Bronchial smooth muscle cell (primary cell): ENCODE results near the gene ZNF653. TPM values are rescaled to one million over a fixed set of nuclear protein-coding genes. Genes with fewer than 3 reads are reported as not detected.

Experiments
- total RNA-seq: library from RNA; depleted of rRNA; stranded (reverse); fragments of >200 nt; gene quantifications from 2 replicates; pipeline ENCODE4 v1.2.1, GENCODE V29; 2014

ZNF653 gene, protein sequence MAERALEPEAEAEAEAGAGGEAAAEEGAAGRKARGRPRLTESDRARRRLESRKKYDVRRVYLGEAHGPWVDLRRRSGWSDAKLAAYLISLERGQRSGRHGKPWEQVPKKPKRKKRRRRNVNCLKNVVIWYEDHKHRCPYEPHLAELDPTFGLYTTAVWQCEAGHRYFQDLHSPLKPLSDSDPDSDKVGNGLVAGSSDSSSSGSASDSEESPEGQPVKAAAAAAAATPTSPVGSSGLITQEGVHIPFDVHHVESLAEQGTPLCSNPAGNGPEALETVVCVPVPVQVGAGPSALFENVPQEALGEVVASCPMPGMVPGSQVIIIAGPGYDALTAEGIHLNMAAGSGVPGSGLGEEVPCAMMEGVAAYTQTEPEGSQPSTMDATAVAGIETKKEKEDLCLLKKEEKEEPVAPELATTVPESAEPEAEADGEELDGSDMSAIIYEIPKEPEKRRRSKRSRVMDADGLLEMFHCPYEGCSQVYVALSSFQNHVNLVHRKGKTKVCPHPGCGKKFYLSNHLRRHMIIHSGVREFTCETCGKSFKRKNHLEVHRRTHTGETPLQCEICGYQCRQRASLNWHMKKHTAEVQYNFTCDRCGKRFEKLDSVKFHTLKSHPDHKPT
- total RNA-seq, result 4.6 and 4.9 TPM in 2 replicates

DNA sequence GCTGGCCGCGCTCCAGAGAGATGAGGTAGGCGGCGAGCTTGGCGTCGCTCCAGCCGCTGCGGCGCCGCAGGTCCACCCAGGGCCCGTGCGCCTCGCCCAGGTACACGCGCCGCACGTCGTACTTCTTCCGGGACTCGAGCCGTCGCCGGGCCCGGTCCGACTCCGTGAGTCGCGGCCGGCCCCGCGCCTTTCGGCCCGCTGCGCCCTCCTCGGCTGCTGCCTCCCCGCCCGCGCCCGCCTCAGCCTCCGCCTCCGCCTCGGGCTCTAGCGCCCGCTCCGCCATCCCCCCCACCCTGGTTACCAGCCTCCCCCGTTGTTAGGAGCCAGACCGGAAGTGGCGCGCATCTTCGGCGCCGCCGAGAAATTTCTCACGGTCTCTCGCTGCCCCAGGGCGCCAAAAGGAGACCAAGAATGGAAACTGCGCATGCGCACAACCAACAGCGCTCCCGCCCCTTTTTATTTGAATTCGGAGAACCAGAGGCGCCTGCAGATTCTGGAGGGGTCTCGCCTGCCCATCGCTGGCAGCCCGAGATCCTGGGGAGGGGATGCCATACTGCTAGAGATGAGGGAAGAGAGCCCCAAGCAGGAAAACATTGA, at the start of gene ZNF653:
Gene ZNF653, minus strand, starts transcription at position 336 of the 597 bp plus-strand sequence. Its CDS starts 53 bp downstream, at position 283.

DNA sequence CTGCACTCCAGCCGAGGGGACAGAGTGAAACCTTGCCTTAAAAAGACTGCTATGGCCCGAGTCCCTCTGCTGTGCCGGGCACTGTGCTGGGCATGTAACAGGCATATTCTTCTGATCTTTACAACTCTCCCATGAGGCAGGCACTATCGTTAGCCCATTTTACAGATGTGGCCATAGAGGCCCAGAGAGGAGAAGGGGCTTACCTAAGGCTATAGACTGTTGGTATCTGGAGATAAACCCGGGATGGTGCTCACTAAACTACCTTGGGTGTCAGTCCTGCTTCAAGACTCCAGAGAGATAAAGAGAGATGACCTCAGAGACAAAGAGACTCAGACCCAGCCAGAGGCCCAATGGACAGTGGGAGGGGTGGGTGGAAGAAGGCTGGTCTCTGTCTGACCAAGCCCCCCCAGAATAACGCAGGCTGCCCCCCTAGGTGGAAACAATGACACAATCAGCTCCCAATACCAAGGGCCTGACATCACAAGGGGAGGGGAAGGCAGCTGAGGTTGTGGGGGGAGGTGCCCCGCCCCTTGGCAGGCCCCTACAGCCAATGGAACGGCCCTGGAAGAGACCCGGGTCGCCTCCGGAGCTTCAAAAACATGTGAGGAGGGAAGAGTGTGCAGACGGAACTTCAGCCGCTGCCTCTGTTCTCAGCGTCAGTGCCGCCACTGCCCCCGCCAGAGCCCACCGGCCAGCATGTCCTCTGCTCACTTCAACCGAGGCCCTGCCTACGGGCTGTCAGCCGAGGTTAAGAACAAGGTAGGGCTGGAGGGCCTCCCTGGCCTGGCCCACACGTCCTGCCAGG, 32.8 kb upstream of the ZNF653 start, which contains the start of gene CNN1:
Gene CNN1, plus strand, starts transcription at position 620 of the 805 bp plus-strand sequence. Its CDS starts 77 bp downstream, at position 697.

DNA sequence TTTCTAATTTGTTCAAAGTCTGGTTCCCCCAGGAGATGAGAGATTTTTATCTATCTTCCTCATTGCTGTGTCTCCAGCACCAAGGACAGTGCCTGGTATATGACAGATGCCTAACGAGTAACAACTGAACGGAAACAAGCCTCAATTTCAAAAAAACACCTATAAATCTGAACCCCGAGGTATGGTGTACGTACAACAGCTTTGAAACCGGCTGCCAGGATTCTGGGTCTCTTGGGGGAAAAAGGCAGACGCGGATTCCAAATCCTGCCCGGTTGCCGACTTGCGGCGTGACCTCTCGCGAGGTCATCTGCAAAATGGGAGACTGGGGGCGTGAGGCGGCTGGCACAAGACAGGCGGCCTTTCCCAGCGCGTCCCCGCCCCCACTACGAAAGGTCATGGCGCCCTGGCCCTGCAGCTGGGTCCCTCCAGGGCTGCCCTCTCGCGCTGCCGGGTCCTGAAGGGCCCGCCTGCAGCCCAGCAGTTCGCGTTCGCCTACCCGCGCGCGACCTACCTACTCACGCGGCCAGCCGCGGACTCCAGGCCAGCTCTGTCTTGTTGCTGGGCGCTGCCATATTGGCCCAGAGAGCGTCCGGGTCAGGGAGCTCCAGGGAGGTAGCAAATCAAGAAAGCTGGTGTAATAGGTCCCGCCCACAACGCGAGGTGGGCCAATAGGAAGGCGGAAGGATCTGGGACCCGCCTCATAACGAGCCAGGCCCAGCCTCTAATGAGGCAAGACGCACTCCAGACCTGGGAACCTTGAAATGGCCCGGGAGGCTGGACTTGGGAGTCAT, 23.1 kb upstream of the ZNF653 start, which contains the start of gene ECSIT:
Gene ECSIT, minus strand, starts transcription at position 584 of the 791 bp plus-strand sequence. CDS start 9,964 bp downstream, outside the sequence.

DNA sequence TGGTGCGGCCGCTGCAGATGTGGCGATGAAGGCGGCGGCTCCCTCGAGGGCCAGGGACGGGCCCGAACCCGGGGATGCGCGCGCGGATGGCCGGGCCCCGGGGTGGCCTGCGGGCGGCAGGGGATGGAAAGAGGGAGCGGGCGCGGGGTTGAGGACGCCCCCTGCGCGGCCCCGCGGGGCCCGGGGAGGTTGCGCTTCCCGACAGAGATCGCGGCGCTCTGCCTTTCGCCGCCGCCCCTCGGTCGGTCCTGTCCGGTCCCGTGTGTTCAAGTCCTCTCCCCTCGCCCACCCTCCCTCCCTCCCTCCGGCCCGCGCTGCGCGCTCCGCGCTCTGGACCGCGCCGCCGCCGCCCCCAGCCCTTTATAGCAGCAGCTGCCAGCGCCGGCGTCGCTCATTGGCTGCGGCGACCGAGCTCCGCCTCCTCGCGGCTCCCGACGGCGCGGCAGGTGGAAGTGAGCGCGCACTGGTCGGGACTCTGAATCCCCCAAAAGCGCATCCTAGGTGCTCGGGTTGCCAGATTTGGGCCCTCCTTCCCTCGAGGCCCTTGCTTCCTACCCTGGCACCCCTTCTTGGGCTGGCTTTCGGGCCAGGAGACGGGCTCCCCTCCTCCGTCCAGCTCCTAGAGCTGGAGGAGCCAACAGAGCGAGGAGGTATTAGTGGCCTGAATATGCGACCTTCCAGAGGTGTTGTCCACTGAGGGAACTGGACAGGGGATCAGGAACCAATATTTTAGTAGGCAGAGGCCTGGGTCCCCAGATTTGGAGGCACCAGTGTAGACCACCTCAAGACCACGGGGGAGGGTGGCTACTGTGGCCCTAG, 24.7 kb downstream of the ZNF653 start, which contains the start of gene ELAVL3:
Gene ELAVL3, minus strand, starts transcription at position 332 of the 819 bp plus-strand sequence. CDS start 438 bp downstream, outside the sequence.

DNA sequence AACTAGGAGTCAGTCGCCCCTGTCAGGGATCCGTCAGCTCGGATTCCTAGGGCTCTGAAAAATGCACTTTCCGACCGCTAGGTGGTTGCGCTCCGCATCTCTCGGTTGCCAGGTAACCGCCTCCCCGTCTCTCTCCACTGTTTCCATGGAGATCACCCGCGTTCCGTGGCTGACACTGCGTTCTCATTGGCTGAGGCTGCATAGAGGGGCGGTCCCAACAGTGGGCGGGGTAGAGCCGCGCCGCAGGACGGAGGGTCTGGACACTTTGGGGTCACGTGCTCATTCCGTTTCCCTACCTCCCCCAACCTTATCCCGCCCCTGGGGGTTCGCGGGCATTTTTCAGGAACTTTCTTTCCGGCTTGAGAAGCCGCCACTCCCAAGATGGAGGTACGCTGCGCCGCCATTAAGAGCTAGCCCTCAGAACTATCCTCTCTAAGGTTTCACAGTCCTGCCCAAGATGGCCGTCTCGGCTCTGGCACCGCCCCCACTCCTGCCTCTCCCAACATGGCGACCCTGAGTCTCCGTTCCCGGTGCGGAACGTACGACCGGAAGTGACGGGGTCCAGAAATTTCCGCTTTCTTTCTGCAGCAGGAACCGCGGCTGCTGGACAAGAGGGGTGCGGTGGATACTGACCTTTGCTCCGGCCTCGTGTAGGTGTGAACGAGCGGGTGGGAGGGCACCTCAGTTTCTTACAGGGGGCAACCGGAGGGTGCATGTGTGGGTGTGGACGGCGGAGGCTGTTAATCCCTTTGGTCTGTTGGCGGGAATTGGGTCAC, 70.4 kb downstream of the ZNF653 start, which contains the start of the genes ODAD3 and PRKCSH:
Gene ODAD3, minus strand, starts transcription at position 65 of the 776 bp plus-strand sequence. CDS start 105 bp downstream, outside the sequence.
Gene PRKCSH, plus strand, starts transcription at position 579 of the 776 bp plus-strand sequence. CDS start 483 bp downstream, outside the sequence.

Other genes starting within 250 kb of the ZNF653 start
- gene DOCK6, start 243.3 kb downstream of the ZNF653 start, total RNA-seq, result 8.2 and 12.5 TPM in 2 replicates
- not detected in 2 replicates for gene TSPAN16, start 209.7 kb downstream of the ZNF653 start, total RNA-seq
- gene RAB3D, start 166.2 kb downstream of the ZNF653 start, total RNA-seq, result 12.0 and 24.0 TPM in 2 replicates
- gene TMEM205, start 159.6 kb downstream of the ZNF653 start, total RNA-seq, result 64.7 and 88.6 TPM in 2 replicates
- 8.5 and 9.7 TPM in 2 replicates for gene CCDC159, start 159.3 kb downstream of the ZNF653 start, total RNA-seq
- 5.8 TPM in 2 replicates for gene PLPPR2, start 150.4 kb downstream of the ZNF653 start, total RNA-seq
- gene SWSAP1, start 131.2 kb downstream of the ZNF653 start, total RNA-seq, result 0.09 and 0.47 TPM in 2 replicates
- 3.3 and 5.6 TPM in 2 replicates for gene EPOR, start 121.5 kb downstream of the ZNF653 start, total RNA-seq
- gene RGL3, start 86.5 kb downstream of the ZNF653 start, total RNA-seq, result 2.7 and 4.4 TPM in 2 replicates
- 0.79 and 1.0 TPM in 2 replicates for gene ODAD3, start 70.7 kb downstream of the ZNF653 start, total RNA-seq
- gene PRKCSH, start 70.2 kb downstream of the ZNF653 start, total RNA-seq, result 116 and 121 TPM in 2 replicates
- under 0.01 TPM in 1 of 2 replicates, not detected in the other for gene ELAVL3, start 24.8 kb downstream of the ZNF653 start, total RNA-seq
- 29.6 and 71.3 TPM in 2 replicates for gene ECSIT, start 23.3 kb upstream of the ZNF653 start, total RNA-seq
- 5.5 and 8.2 TPM in 2 replicates for gene CNN1, start 33.0 kb upstream of the ZNF653 start, total RNA-seq
- 25.7 and 25.8 TPM in 2 replicates for gene ELOF1, start 53.4 kb upstream of the ZNF653 start, total RNA-seq
- gene ACP5, start 71.8 kb upstream of the ZNF653 start, total RNA-seq, result 0.34 and 0.95 TPM in 2 replicates
- 15.3 and 17.3 TPM in 2 replicates for gene ZNF627, start 91.6 kb upstream of the ZNF653 start, total RNA-seq
- gene ZNF823, start 233.1 kb upstream of the ZNF653 start, total RNA-seq, result 2.8 and 5.2 TPM in 2 replicates